ENCODE measurements around the gene MAPK13. TPM values are rescaled to one million over a fixed set of nuclear protein-coding genes. Genes with fewer than 3 reads are reported as not detected.
"Not testable (repeated sequence)": the region's sequence is repeated elsewhere in the genome, so short reads cannot be mapped to it uniquely, and the experiment has no call there.

MAPK13 gene
- total RNA-seq, 1 donor from 2014 or later: 12.2 TPM

GRCh38 chr6:36114798-36115408, 15.4 kb upstream of the MAPK13 start:
- no peak for DNase-seq (ENCODE audit: low spot score)

- DNase-seq (ENCODE audit: low spot score): no peak
These were observed 14.9 kb upstream of the MAPK13 start for GRCh38 chr6:36115412-36115811.

- no peak for DNase-seq (ENCODE audit: low spot score)
These were observed 14.0 kb upstream of the MAPK13 start for GRCh38 chr6:36116066-36116864.

GRCh38 chr6:36116943-36117342, 13.4 kb upstream of the MAPK13 start:
- no peak for DNase-seq (ENCODE audit: low spot score)

GRCh38 chr6:36117658-36118549, 12.4 kb upstream of the MAPK13 start:
- DNase-seq (ENCODE audit: low spot score): no peak

GRCh38 chr6:36118550-36119107, 11.7 kb upstream of the MAPK13 start:
- DNase-seq (ENCODE audit: low spot score): peak; percentile 72

- DNase-seq (ENCODE audit: low spot score): no peak
These were observed 11.1 kb upstream of the MAPK13 start for GRCh38 chr6:36119209-36119608.

- no peak for DNase-seq (ENCODE audit: low spot score)
These were observed 10.3 kb upstream of the MAPK13 start for GRCh38 chr6:36120018-36120417.

GRCh38 chr6:36120539-36120938, 9.8 kb upstream of the MAPK13 start:
- DNase-seq (ENCODE audit: low spot score): no peak

- DNase-seq (ENCODE audit: low spot score): peak; percentile 91
These were observed 9.1 kb upstream of the MAPK13 start for GRCh38 chr6:36120979-36121786.

GRCh38 chr6:36121787-36122494, 8.4 kb upstream of the MAPK13 start:
- peak; percentile 83 for DNase-seq (ENCODE audit: low spot score)

- no peak for DNase-seq (ENCODE audit: low spot score)
These were observed 7.6 kb upstream of the MAPK13 start for GRCh38 chr6:36122495-36123269.

- DNase-seq (ENCODE audit: low spot score): peak; percentile 91
These were observed 6.8 kb upstream of the MAPK13 start for GRCh38 chr6:36123270-36124139.

- not testable (repeated sequence) for DNase-seq (ENCODE audit: low spot score)
These were observed 6.0 kb upstream of the MAPK13 start for GRCh38 chr6:36124346-36124745.

- DNase-seq (ENCODE audit: low spot score): no peak
These were observed 5.4 kb upstream of the MAPK13 start for GRCh38 chr6:36124881-36125280.

GRCh38 chr6:36125575-36125974, 4.7 kb upstream of the MAPK13 start:
- DNase-seq (ENCODE audit: low spot score): peak; percentile 69

- DNase-seq (ENCODE audit: low spot score): no peak
These were observed 4.2 kb upstream of the MAPK13 start for GRCh38 chr6:36126121-36126520.
